T-helper 1 cell treated with Interleukin-12 subunit alpha and Interleukin-12 subunit beta and Interleukin-4 antibody, amounts not matched to agents 30 ng/mL and 1 ng/mL, for 36 hours (primary cell): ENCODE measurements around the gene FOXN1. TPM values are rescaled to one million over a fixed set of nuclear protein-coding genes. Genes with fewer than 3 reads are reported as not detected.

Source experiments
- intact Hi-C: fragments of 100-400 bp; cut with micrococcal nuclease; formaldehyde crosslinking; loops from one replicate; pipeline ENCODE4 v1.15.1; 2024
- total RNA-seq: library from RNA; stranded (reverse); gene quantifications from 2 replicates; pipeline ENCODE4 v1.2.3, GENCODE V29; 2022

FOXN1 gene
- total RNA-seq, 1 donor from 2014 or later = not detected

- intact Hi-C loops = loop anchor here (1.0 to 10.0 kb wide), 7 partner anchors 19 to 766 kb away; partner anchors contain the start of genes DHRS13, NLK, NOS2 and SARM1
Measured at GRCh38 chr17:28570716-28571360, 64.7 kb downstream of the FOXN1 start.

GRCh38 chr17:28571361-28572122 is 65.4 kb downstream of the FOXN1 start, which contains the start of gene PIGS:
Gene PIGS (minus strand): TSS chr17:28571524. CDS start chr17:28571496, 28 bp downstream.
- intact Hi-C loops = loop anchor here (1.0 to 10.0 kb wide), 7 partner anchors 19 to 767 kb away; partner anchors contain the start of genes DHRS13, NLK, NOS2 and SARM1

GRCh38 chr17:28572259-28573039 is 66.3 kb downstream of the FOXN1 start:
- intact Hi-C loops = loop anchor here (10.0 kb wide), 3 partner anchors 198 to 768 kb away; partner anchors contain the start of genes NLK, NOS2, SARM1 and VTN

- intact Hi-C loops = loop anchor here (10.0 kb wide), 3 partner anchors 198 to 768 kb away; partner anchors contain the start of genes NLK, NOS2, SARM1 and VTN
Measured at GRCh38 chr17:28573040-28573380, 66.9 kb downstream of the FOXN1 start.

DNA sequence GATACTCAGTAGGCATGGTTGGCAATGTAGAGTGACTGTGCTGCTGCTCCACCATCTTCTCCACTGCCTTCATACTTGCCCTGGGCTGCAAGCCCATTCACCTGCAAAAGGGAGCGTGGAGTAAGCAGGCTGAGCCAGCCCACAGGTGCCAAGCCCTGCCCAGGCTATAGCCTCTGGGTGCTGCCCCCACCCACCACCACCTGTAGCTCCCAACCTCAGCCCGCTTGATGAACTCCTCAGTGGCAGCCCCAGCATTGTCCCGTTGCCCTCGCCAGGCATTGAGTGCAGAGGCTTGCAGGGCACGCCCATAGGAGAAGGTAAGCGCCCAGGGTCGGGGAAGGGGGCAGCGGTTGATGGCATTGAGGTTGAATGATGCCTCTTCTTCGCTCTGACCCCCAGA is 67.4 kb downstream of the FOXN1 start:
- intact Hi-C loops = loop anchor here (10.0 kb wide), 3 partner anchors 199 to 769 kb away; partner anchors contain the start of genes NLK, NOS2, SARM1 and VTN

- intact Hi-C loops = loop anchor here (10.0 kb wide), 3 partner anchors 199 to 769 kb away; partner anchors contain the start of genes NLK, NOS2, SARM1 and VTN
Measured at GRCh38 chr17:28573966-28574480, 67.9 kb downstream of the FOXN1 start.

- intact Hi-C loops = loop anchor here (10.0 kb wide), 3 partner anchors 200 to 770 kb away; partner anchors contain the start of genes NLK, NOS2, SARM1 and VTN
Measured at GRCh38 chr17:28574526-28574925, 68.4 kb downstream of the FOXN1 start.

DNA sequence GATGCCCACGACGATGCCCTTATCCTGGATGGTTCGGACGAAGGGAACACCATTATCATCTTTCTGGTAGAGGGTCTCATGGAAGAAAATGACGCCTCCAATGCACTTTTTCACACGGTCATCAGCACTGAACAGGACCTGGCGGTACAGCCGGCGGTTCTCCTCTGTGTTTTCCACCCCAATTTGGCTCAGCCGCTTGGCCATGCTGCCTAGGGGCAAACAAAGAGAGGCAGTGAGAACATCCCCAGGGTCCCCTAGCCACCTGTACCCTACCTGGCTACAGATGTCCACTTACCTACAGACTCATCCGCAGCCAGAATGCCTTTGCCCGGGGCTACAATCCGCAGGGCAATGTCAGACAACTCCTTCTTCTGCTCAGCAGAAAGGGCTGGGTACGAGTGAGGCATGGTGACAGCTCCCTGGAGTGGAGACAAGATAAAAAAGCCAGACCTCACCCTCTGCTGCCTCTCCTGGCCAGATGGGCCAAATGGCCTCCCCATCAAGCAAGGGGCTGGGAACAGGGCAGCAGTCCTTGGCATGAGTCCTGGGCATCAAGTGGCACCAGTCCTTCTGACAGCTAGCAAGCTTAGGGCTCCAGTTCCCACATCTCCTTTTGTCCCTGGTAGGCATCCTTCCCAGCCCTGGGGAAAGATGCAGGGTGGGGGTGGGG is 69.1 kb downstream of the FOXN1 start:
- intact Hi-C loops = loop anchor here (10.0 kb wide), 3 partner anchors 200 to 770 kb away; partner anchors contain the start of genes NLK, NOS2, SARM1 and VTN

DNA sequence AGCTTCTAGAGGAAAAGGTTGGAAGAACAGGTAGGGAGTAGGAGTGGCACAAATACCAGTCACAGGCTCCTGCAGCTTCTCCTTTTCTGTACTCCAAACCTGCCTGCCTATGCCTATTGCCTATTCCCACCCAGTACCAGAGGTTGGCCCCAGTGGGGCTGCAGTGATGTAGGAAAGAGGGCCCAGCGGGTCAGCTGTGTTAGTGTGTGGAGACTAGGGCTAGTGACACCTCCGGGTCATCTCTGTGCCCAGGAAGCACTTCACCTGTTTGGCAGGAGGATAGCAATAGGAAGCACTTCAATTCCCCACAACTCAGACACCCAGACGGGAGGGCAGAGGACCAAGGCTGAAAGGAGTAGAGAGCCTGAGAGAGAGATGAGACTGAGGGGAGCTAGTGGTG is 69.9 kb downstream of the FOXN1 start:
- intact Hi-C loops = loop anchor here (1.0 to 10.0 kb wide), 8 partner anchors 23 to 771 kb away; partner anchors contain the start of genes BLTP2, NLK, NOS2 and PROCA1

- intact Hi-C loops = loop anchor here (1.0 to 10.0 kb wide), 8 partner anchors 22 to 772 kb away; partner anchors contain the start of genes BLTP2, NLK, NOS2 and PROCA1
Measured at GRCh38 chr17:28576758-28577465, 70.8 kb downstream of the FOXN1 start, which contains the start of gene ALDOC. Gene ALDOC (minus strand): TSS chr17:28576895. CDS start chr17:28575532, 1,363 bp downstream.

DNA sequence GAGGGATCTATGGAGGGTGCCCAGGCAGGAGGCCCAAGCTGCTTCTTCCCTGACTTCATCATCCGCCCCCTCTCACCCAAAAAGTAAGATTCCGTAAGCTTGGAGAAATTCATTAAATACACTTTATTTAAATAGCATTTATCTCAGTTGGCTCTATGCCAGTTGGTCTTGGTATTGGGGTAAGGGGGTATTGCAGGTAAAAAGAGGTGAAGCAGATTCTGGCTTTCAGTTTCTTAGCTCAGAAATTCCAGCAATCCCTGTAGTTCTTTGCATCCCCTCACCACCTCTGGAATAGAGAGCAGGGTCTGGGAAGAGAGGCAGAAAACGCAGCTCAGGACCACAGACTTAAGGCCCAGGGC is 71.3 kb downstream of the FOXN1 start:
- intact Hi-C loops = loop anchor here (2.0 to 10.0 kb wide), 6 partner anchors 67 to 773 kb away; partner anchors contain the start of genes BLTP2, NLK, NOS2 and PROCA1

DNA sequence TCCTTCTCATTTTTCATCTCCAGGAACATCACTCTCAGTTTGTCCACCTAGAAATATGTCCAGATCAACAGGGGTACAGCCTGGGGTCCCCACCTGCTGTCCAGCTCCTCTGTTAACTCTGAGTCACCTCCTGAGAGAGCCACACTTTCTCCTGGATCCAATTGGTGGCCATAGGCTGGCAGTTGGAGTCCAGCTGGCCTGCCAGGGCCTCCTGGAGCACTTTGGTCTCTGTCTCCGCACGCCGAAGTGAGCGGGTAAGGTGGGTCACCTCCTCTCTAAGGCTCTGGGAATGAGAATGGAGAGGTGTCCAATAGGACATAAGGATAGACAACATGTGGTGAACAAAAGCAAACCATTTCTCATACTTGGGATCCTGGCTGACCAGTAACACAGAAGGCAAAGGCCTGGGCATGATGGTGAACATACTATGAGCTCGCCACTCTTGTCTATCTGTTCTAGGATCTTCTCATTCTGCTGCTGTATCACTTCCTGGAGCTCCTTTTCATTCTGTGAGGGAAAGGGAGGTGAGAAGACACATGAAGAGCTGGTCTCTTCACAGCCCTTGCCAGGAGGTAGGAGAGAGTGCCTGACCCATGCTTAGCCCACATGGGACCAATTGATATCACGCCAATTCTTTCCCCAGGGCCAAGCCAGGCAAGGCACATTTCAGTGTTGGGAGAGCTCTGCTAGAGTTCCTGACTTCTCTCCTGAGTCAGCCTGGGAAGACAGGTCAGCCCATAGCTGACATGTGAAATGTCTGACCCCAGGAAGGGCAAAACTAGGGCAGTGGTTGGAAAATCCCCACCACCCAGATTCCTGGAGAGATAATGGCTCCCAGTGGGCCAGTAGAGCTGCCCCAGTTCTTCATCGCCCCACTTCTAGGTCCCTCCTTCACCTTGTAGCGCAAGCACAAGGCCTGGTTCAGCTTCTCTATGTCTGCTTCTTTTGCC is 72.4 kb downstream of the FOXN1 start:
- intact Hi-C loops = loop anchor here (10.0 kb wide), 3 partner anchors 204 to 774 kb away; partner anchors contain the start of genes NLK, NOS2, SARM1 and VTN

- intact Hi-C loops = loop anchor here (10.0 kb wide), 3 partner anchors 205 to 775 kb away; partner anchors contain the start of genes NLK, NOS2, SARM1 and VTN
Measured at GRCh38 chr17:28579526-28579925, 73.4 kb downstream of the FOXN1 start.

- intact Hi-C loops = no loop called here
Measured at GRCh38 chr17:28580959-28581358, 74.8 kb downstream of the FOXN1 start.

GRCh38 chr17:28582513-28582912 is 76.4 kb downstream of the FOXN1 start:
- intact Hi-C loops = no loop called here

DNA sequence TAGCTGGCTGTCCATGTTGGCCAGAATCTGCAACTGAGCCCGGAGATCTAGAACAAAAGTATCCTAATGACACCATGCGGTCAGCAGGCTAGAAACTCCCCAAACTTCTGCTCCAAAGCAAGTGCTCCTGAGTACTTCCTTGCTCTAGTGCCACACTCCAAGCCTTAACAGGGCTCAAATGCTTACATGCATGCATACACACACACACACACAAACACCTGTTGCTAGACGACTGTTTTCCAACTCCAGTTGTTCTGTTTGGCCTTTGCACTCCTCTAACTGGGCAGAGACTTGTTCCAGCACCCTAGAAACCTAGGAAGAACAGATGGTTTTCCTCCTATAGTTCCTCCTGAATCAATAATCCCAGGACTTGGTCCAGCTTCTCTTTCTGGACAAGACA is 78.3 kb downstream of the FOXN1 start:
- intact Hi-C loops = no loop called here

DNA sequence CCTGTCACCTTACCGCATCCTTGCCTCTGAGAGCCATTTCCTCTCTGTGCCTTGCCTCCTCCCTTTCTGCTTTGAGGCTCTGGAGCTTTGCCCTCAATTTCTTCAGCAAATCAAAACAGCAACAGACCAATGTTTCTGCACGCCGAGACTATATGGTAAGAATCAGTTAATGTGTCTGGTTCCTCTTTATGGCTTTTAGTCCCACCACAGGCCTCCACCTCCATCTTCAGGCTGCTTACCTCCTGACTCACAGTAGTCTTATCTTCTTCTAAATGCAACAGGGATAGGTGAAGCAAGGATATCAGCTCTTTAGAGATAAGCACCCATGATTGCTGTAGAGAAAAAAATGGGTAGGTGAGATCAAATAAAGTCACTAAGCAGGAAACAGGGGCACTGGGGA is 79.7 kb downstream of the FOXN1 start:
- intact Hi-C loops = no loop called here
